GM19468 (cell line): ENCODE measurements around the gene GUCY2F.

ENCODE experiments used
- ATAC-seq: cut with Tn5 transposase; IDR thresholded peaks from one replicate; pipeline ENCODE4 v1.9.1; 2021; ENCODE audit warnings: mild to moderate bottlenecking, moderate library complexity, moderate number of reproducible peaks; ENCODE audit not compliant: unreplicated experiment; ENCODE audit errors: extremely low read depth

GUCY2F gene

DNA sequence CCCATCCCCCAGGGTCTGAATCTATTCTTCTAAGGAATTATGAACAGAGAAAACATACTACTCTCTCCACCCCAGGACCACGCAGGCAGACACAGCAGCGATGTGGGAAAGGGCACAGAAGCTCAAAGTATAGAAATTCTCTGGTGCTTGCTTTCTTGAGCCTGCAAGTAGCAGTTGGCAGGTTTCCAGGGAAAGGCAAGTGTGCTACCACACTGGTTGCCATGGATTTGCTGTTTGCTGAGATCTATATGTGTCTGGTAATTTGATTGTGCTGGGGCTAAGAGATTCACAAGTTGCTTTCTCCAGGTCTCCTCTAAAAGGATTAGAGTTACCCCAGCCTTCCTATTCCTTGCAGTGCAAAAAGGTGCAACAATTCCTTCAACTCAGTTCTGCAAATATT, 83.1 kb downstream of the GUCY2F start:
- no peak for ATAC-seq

DNA sequence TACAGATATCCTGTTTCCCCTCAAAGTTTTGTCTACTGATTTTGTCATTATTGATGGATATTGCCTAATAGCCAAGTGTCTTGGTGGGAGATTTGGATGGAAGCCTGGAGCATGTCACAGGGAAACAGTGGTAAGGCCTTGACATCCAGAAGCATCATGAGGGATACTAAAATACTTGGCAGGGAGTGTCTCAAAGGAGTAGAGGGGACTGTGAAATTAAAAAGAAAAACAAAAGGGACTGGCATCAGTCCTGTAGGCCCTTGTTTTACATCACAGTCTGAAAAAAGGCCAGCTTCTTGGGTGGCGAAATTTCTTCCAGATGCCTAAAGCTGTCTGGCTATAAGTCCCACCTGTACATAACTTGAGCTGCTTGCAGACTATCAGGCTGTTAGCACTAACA, 83.8 kb downstream of the GUCY2F start:
- no peak for ATAC-seq

DNA sequence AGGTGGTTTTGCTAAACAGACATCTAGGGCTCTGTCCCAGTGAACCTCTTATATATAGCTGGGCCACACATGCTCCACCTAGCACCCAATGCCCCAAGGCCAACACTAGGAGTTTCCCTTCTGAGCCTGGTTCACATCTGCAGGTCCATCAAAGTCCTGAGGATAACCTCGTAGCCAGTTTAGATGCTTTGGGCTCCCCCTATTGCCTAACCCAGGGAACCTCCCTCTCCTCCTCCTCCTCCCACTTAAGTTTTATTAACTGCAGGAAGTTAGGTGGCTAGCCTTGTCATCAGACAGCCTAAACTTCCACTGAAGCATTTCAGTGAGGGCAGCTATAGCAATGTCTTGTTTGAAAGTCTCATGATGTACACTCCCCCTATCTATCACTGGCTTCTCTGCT, 88.0 kb downstream of the GUCY2F start:
- no peak for ATAC-seq

- ATAC-seq: no peak
These were observed 89.0 kb downstream of the GUCY2F start for GRCh38 chrX:109392895-109393294.

GRCh38 chrX:109390556-109390955, 91.3 kb downstream of the GUCY2F start:
- ATAC-seq: no peak

DNA sequence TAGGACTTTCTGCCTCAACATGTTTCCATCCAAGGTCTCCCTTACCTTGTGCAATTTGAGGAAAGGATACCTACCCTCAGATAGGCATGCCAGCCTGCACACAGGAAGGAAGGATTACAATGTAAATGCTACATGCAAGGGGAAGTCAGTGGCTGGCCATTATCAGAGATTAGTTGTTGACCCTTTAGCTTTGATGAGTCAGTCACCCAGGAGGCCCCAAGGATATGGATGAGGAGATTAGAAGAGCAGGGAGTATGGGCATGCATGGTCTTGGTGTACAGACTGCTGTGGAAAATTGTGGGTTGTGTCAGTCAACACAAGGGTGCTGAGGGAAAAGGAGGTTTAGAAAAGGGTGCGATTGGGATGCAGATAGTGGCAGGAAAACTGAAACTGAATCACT, 92.0 kb downstream of the GUCY2F start:
- ATAC-seq: no peak

GRCh38 chrX:109384699-109385098, 97.2 kb downstream of the GUCY2F start:
- no peak for ATAC-seq

DNA sequence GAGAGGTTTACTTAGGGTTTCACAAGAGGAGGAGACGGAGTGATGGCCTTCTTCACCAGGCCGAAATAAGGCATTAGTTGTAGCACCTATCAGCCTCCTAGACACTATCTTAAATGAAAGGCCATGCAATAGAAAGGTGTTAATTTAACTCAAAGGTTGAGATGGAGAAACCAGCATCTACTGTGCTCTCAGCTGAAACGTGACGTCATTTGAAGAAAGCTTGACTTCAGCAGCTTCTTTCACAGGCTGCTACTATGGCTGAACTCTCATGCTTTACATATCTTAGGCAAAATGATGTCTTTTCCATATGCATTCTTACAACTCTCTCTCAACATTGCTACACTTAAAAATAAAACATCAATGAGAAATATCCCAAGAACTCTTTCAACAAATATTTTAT, 99.6 kb downstream of the GUCY2F start:
- ATAC-seq: no peak

GRCh38 chrX:109378281-109378680, 103.6 kb downstream of the GUCY2F start:
- ATAC-seq: no peak

DNA sequence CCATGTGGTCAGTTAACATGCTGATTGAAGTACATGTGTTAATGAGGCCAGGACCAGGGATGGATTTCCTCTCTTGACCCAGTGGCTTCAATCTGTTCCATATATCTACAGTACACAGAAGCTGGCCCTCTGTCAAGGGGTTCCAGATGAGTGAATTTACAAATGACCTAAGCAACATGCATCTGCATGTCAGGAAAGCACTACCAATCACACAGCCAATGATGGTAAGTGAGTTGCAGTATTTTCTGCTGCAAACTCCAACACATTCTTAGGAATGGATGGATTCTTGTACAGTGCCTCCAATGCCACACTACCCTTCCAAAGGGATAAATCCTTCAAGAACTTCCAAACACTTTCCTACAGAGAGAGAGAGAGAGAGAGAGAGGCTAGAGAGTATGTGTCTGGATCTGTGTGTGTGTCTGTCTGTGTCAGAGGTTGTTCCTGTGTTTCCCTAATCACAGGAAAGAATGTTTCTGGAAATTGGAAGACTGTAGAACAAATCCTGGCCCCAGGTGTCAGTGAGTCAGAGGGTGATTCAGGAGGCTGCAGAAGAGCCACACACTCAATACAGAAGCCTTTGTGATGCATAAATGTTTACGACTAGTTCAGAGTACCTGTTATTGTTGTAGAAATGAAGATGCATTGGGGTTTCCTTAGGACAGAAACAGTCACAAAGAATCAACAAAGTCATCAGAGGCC, 107.5 kb downstream of the GUCY2F start:
- no peak for ATAC-seq

DNA sequence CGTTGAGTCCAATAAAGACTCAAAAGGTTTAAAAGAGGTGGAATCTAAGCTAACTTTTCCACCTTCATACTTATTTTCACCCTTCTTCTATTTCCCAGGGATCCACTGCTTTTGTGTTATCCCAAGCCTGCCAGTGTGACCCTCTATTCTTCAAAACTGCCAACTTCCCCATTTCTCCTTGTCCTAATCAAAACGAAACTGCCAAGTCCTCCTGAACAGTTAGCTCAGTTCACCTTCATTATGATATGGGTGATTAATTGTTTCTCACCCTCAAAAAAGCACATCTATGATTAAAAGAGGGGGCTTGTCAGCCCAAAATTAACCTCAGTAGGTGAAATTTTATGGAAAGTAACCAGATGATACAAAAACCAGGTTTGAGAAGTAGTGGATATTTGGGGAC, 108.4 kb downstream of the GUCY2F start:
- no peak for ATAC-seq

GRCh38 chrX:109372716-109373115, 109.2 kb downstream of the GUCY2F start:
- no peak for ATAC-seq

GRCh38 chrX:109372291-109372690, 109.6 kb downstream of the GUCY2F start:
- no peak for ATAC-seq

DNA sequence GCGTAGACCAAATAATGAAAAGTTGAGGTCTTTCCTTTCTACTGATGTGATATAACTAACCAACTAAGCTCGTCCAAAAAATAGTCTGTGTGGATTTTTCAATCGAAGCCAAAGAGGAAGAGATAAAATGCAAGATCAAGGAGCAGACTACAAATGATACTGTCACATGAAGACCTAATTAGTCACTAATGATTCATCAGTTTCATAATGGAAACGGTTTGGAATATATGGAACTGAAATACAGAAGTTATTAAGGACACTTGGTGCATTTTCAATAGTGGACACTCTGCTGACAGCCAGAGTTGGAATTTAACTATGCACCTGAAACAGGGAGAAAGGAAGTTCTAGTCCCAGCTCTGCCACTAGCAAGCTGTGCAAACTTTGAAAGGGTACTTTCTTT, 119.8 kb downstream of the GUCY2F start:
- ATAC-seq: no peak

DNA sequence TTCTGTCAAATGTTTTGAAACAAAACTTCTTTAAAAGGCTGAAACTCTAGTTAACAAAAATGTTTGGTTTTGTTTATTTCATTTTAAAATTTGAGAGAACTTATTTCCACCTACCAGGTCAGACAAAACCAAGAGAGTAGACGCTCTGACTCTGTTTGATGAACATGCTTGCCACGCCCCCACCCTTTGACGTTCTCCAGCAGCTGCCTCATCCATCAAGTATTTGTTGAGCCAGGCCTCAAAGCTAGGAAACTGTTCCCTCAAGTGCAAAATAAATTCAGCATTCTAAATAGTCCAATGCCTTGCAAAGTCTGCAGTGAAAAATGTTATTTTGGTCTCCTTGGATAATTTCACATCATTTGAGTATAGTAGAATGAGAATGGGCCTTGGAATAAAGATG, 121.6 kb downstream of the GUCY2F start:
- no peak for ATAC-seq

DNA sequence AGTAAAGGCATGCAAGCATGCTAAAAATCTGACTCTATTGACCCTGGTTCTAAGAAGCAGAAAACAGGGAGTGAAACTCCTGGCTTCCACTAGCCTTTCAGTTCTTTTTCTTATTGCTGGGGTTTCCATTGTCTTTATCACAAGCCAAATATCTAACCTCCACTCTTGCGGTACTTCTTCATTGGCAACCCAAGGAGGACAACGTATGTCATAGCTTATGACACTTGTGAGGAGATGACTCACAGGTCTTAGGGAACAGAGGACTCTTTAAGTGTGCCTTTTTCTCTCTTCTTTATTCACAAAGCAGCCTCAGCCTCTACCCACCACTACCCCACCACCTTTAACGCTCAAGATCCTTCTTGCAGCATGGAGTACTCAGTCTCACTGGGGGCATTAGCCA, 124.2 kb downstream of the GUCY2F start:
- ATAC-seq: no peak

DNA sequence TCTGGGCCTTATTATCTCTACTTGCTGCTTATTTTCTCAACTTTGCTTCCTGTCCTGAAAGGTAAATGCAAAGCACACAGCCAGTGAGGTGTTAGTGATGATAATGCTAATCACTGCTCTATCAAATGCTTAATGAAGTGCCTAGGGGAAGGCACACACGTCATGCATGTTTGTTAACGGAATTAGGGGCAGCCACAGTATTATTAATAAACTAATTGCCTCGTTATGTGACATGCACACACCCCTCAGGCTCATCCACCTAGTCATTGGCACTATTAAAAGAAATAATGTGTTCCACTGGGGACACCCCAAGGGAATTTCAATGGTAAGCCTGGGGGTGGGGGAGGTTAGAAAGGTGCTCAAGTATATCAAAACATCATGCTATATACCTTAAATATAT, 125.2 kb downstream of the GUCY2F start:
- ATAC-seq: no peak

DNA sequence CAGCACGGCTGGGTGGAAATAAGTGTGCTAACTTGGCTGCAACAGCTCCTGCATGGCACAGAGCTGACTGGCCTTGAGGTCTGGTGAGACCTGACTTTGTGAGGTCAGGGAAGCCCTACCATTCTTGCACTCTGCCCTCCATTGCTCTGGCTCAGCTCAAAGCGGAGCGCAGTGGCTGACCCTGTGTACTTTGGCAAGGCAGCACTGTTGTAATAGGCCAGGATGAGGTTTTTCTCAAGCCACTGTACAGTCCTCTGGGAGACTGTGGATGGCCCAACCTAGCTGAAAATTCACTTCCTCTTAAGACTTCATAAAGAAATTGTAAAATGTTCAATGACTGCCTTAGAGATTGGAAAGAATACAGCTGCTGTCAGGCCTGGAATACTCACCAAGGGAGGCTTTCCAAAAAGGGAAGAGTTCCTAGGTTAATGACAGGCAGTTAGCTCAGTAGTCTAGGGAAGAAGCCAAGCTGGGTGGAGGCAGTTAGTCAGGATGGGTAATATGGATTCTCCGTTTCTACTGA, 129.8 kb downstream of the GUCY2F start:
- ATAC-seq: no peak

- ATAC-seq: no peak
These were observed 130.3 kb downstream of the GUCY2F start for GRCh38 chrX:109351557-109351956.

GRCh38 chrX:109350551-109350950, 131.3 kb downstream of the GUCY2F start:
- ATAC-seq: no peak

- ATAC-seq: no peak
These were observed 131.8 kb downstream of the GUCY2F start for GRCh38 chrX:109350051-109350450.

- no peak for ATAC-seq
These were observed 134.3 kb downstream of the GUCY2F start for GRCh38 chrX:109347632-109348031.
